Measurements from ENCODE around the gene ARHGEF16.

ARHGEF16 gene

GRCh38 chr1:3419415-3420204 lies 34.9 kb upstream of the ARHGEF16 start:
- no peak for TF ChIP-seq CTCF (IDR thresholded peaks at IDR 0.05; ENCODE audit: low read depth, low read length)
- Histone ChIP-seq H3K27me3 (no peaks in the 10 kb centered on the region; the same call in 1 of the 2 replicates), H3K4me1 (no peaks in the 10 kb centered on the region)

GRCh38 chr1:3420218-3420951 lies 34.1 kb upstream of the ARHGEF16 start:
- Histone ChIP-seq H3K4me3 (ENCODE audit: low read depth, low read length) (no peak overlapping the region), H3K27me3 (no peaks in the 10 kb centered on the region; the same call in 1 of the 2 replicates), H3K4me1 (no peaks in the 10 kb centered on the region), H3K9me3 (no peaks in the 10 kb centered on the region), H3K36me3 (no peaks in the 10 kb centered on the region)
- no peak for DNase-seq
- TF ChIP-seq CTCF (IDR thresholded peaks at IDR 0.05; ENCODE audit: low read depth, low read length), result no peak

More at GRCh38 chr1:3419415-3420204, 34.9 kb upstream of the ARHGEF16 start:
- Histone ChIP-seq H3K36me3 (no peaks in the 10 kb centered on the region), H3K9me3 (no peaks in the 10 kb centered on the region), H3K4me3 (ENCODE audit: low read depth, low read length) (no peak overlapping the region)
- no peak for DNase-seq

GRCh38 chr1:3422638-3423037 lies 31.8 kb upstream of the ARHGEF16 start:
- H3K36me3 ChIP-seq, result no peaks in the 10 kb centered on the region
- no peaks in the 10 kb centered on the region; the same call in 1 of the 2 replicates for H3K27me3 ChIP-seq
- TF ChIP-seq CTCF (IDR thresholded peaks at IDR 0.05; ENCODE audit: low read depth, low read length), result no peak
- DNase-seq, result no peak
- no peaks in the 10 kb centered on the region for H3K9me3 ChIP-seq
- H3K4me1 ChIP-seq, result no peaks in the 10 kb centered on the region
- no peak overlapping the region for H3K4me3 ChIP-seq (ENCODE audit: low read depth, low read length)

- no peak for DNase-seq
- Histone ChIP-seq H3K27me3 (no peaks in the 10 kb centered on the region; the same call in 1 of the 2 replicates), H3K4me3 (ENCODE audit: low read depth, low read length) (no peak overlapping the region), H3K36me3 (no peaks in the 10 kb centered on the region), H3K4me1 (no peaks in the 10 kb centered on the region), H3K9me3 (no peaks in the 10 kb centered on the region)
- TF ChIP-seq CTCF (IDR thresholded peaks at IDR 0.05; ENCODE audit: low read depth, low read length), result no peak
These were observed 31.1 kb upstream of the ARHGEF16 start for GRCh38 chr1:3423245-3423829.

GRCh38 chr1:3423896-3424611 lies 30.4 kb upstream of the ARHGEF16 start:
- H3K4me1 ChIP-seq, result no peaks in the 10 kb centered on the region
- no peaks in the 10 kb centered on the region for H3K9me3 ChIP-seq
- DNase-seq, result no peak
- H3K4me3 ChIP-seq (ENCODE audit: low read depth, low read length), result no peak overlapping the region
- TF ChIP-seq CTCF (IDR thresholded peaks at IDR 0.05; ENCODE audit: low read depth, low read length), result no peak
- no peaks in the 10 kb centered on the region; the same call in 1 of the 2 replicates for H3K27me3 ChIP-seq
- H3K36me3 ChIP-seq, result no peaks in the 10 kb centered on the region
